GM12873 (cell line): Measurements from ENCODE around the gene DIS3L.

Experiments
- CTCF ChIP-seq: IDR thresholded peaks from 2 replicates; pipeline ENCODE4 v1.5.1; 2012; ENCODE audit warnings: low read depth, mild to moderate bottlenecking, moderate library complexity, low read length, control low read depth; ENCODE audit not compliant: insufficient read depth; ENCODE audit errors: missing control alignments

The DIS3L gene

GRCh38 chr15:66253418-66254088, 39.8 kb upstream of the DIS3L start, which contains the start of gene MEGF11:
Gene MEGF11 (minus strand): TSS chr15:66253750. CDS start chr15:66128403, 125,347 bp downstream.
- no peak for TF ChIP-seq CTCF

GRCh38 chr15:66254089-66254950, 39.0 kb upstream of the DIS3L start:
- no peak for TF ChIP-seq CTCF

- no peak for TF ChIP-seq CTCF
Observed at GRCh38 chr15:66254951-66255676, 38.3 kb upstream of the DIS3L start.

- TF ChIP-seq CTCF, result no peak
Observed at GRCh38 chr15:66256692-66257091, 36.7 kb upstream of the DIS3L start.

GRCh38 chr15:66261056-66261455, 32.3 kb upstream of the DIS3L start:
- TF ChIP-seq CTCF, result no peak

- TF ChIP-seq CTCF, result no peak
Observed at GRCh38 chr15:66264859-66265513, 28.4 kb upstream of the DIS3L start.
